HG02852 (cell line): ENCODE measurements around the gene CDKN2A.

ENCODE experiments used
- ATAC-seq: cut with Tn5 transposase; IDR thresholded peaks from one replicate; pipeline ENCODE4 v1.9.1; 2021; ENCODE audit warnings: mild to moderate bottlenecking, moderate library complexity; ENCODE audit not compliant: unreplicated experiment

CDKN2A gene

GRCh38 chr9:21945606-21946005, 48.6 kb downstream of the CDKN2A start:
- ATAC-seq: no peak

- no peak for ATAC-seq
Measured at GRCh38 chr9:21943464-21943863, 50.7 kb downstream of the CDKN2A start.

- no peak for ATAC-seq
Measured at GRCh38 chr9:21941337-21941995, 52.7 kb downstream of the CDKN2A start.

GRCh38 chr9:21936161-21936560, 58.0 kb downstream of the CDKN2A start:
- no peak for ATAC-seq

- ATAC-seq: no peak
Measured at GRCh38 chr9:21935631-21936030, 58.6 kb downstream of the CDKN2A start.

- ATAC-seq: no peak
Measured at GRCh38 chr9:21933865-21934264, 60.3 kb downstream of the CDKN2A start.

- ATAC-seq: no peak
Measured at GRCh38 chr9:21933281-21933680, 60.9 kb downstream of the CDKN2A start.

- ATAC-seq: no peak
Measured at GRCh38 chr9:21931428-21931827, 62.8 kb downstream of the CDKN2A start.

- no peak for ATAC-seq
Measured at GRCh38 chr9:21927752-21928151, 66.4 kb downstream of the CDKN2A start.

- no peak for ATAC-seq
Measured at GRCh38 chr9:21923694-21924093, 70.5 kb downstream of the CDKN2A start.

- peak; percentile 67 for ATAC-seq
Measured at GRCh38 chr9:21919377-21920362, 74.5 kb downstream of the CDKN2A start.
